WTC11 (cell line): ENCODE measurements around the gene ZNF189. TPM values are rescaled to one million over a fixed set of nuclear protein-coding genes. Genes with fewer than 3 reads are reported as not detected.

Experiments
- ATAC-seq: fragments of 200-7000 bp; cut with Tn5 transposase; 2 replicates; pipeline ENCODE4 v1.10.0; 2021; ENCODE audit warnings: mild to moderate bottlenecking, moderate library complexity
- CTCF ChIA-PET: fragments of 300-600 bp; sonication (Branson Sonifier 250); formaldehyde crosslinking; loops from one replicate; lab custom pipeline; 2021; ENCODE audit warnings: antibody characterized with exemption; lab: Charles Lee
- POLR2A ChIA-PET: fragments of 350-600 bp; sonication (Branson Sonifier 250); formaldehyde crosslinking; loops from one replicate; lab custom pipeline; 2021; ENCODE audit warnings: antibody characterized with exemption; lab: Charles Lee
- DNase-seq: peaks from one replicate; pipeline ENCODE4 v3.0.0; 2021; ENCODE audit warnings: low spot score
- H3K27ac Mint-ChIP-seq: 2 replicates; pipeline ENCODE4 v1.8.0; 2021; ENCODE audit warnings: mixed read lengths
- H3K27me3 Mint-ChIP-seq: 2 replicates; pipeline ENCODE4 v1.8.0; 2021; ENCODE audit warnings: low read depth, mild to moderate bottlenecking, moderate library complexity, mixed read lengths
- H3K36me3 Mint-ChIP-seq: 2 replicates; pipeline ENCODE4 v1.8.0; 2021; ENCODE audit warnings: mixed read lengths
- H3K4me1 Mint-ChIP-seq: 2 replicates; pipeline ENCODE4 v1.8.0; 2022; ENCODE audit warnings: mixed read lengths
- H3K4me3 Mint-ChIP-seq: 2 replicates; pipeline ENCODE4 v1.8.0; 2021; ENCODE audit warnings: mild to moderate bottlenecking, moderate library complexity, mixed read lengths
- H3K9me3 Mint-ChIP-seq: 2 replicates; pipeline ENCODE4 v1.8.0; 2021; ENCODE audit warnings: mixed read lengths
- ARID4B ChIP-seq: sonication (generic); formaldehyde crosslinking; IDR thresholded peaks from 2 replicates; pipeline ENCODE4 v1.8.0; 2023; ENCODE audit warnings: missing genetic modification reagents, mild to moderate bottlenecking, borderline replicate concordance
- CBFB ChIP-seq: sonication (generic); formaldehyde crosslinking; IDR thresholded peaks from 2 replicates; pipeline ENCODE4 v1.8.1; 2022; ENCODE audit warnings: mild to moderate bottlenecking, low read depth, missing genetic modification reagents
- CDX4 ChIP-seq: fragments of 250-450 bp; sonication (Bioruptor Pico); IDR thresholded peaks from 2 replicates; pipeline ENCODE4 v1.9.0; 2021; ENCODE audit warnings: moderate library complexity, mild to moderate bottlenecking, inconsistent platforms, borderline replicate concordance
- FOXK1 ChIP-seq: sonication (generic); formaldehyde crosslinking; IDR thresholded peaks from 2 replicates; pipeline ENCODE4 v1.8.0; 2022; ENCODE audit warnings: mild to moderate bottlenecking, moderate library complexity, missing genetic modification reagents
- MAX ChIP-seq: sonication (generic); formaldehyde crosslinking; IDR thresholded peaks from 2 replicates; pipeline ENCODE4 v1.8.0; 2022; ENCODE audit warnings: mild to moderate bottlenecking, missing genetic modification reagents
- NR1H2 ChIP-seq: sonication (generic); formaldehyde crosslinking; IDR thresholded peaks from 2 replicates; pipeline ENCODE4 v1.9.0; 2021; ENCODE audit warnings: mild to moderate bottlenecking, moderate library complexity, missing genetic modification reagents
- OVOL2 ChIP-seq: fragments of 250-450 bp; sonication (Bioruptor Pico); IDR thresholded peaks from 2 replicates; pipeline ENCODE4 v1.9.0; 2021; ENCODE audit warnings: mild to moderate bottlenecking, borderline replicate concordance
- RORB ChIP-seq: fragments of 250-450 bp; sonication (Bioruptor Pico); IDR thresholded peaks from 2 replicates; pipeline ENCODE4 v1.9.0; 2021; ENCODE audit warnings: mild to moderate bottlenecking
- SMAD3 ChIP-seq: sonication (generic); formaldehyde crosslinking; IDR thresholded peaks from 2 replicates; pipeline ENCODE4 v1.8.0; 2022; ENCODE audit warnings: missing genetic modification reagents, mild to moderate bottlenecking, borderline replicate concordance
- SP1 ChIP-seq: sonication (generic); formaldehyde crosslinking; conservative IDR thresholded peaks from 2 replicates; pipeline ENCODE4 v1.8.1; 2022; ENCODE audit warnings: missing genetic modification reagents
- TEAD4 ChIP-seq: sonication (generic); formaldehyde crosslinking; IDR thresholded peaks from 2 replicates; pipeline ENCODE4 v1.8.0; 2022; ENCODE audit warnings: mild to moderate bottlenecking, missing genetic modification reagents
- TP53 ChIP-seq: sonication (generic); formaldehyde crosslinking; IDR thresholded peaks from 2 replicates; pipeline ENCODE4 v1.8.1; 2023; ENCODE audit warnings: mild to moderate bottlenecking, missing genetic modification reagents
- USF1 ChIP-seq: sonication (generic); formaldehyde crosslinking; IDR thresholded peaks from 2 replicates; pipeline ENCODE4 v1.8.0; 2022; ENCODE audit warnings: mild to moderate bottlenecking, missing genetic modification reagents
- ZMAT4 ChIP-seq: fragments of 250-450 bp; sonication (Bioruptor Pico); IDR thresholded peaks from 2 replicates; pipeline ENCODE4 v1.9.0; 2021; ENCODE audit warnings: mild to moderate bottlenecking
- ZNF138 ChIP-seq: sonication (generic); formaldehyde crosslinking; conservative IDR thresholded peaks from 2 replicates; pipeline ENCODE4 v1.8.1; 2022; ENCODE audit warnings: mild to moderate bottlenecking, moderate library complexity, missing genetic modification reagents
- ZNF263 ChIP-seq: sonication (generic); formaldehyde crosslinking; IDR thresholded peaks from 2 replicates; pipeline ENCODE4 v1.8.1; 2022; ENCODE audit warnings: low read depth, mild to moderate bottlenecking, moderate library complexity, missing genetic modification reagents
- ZNF281 ChIP-seq: sonication (generic); formaldehyde crosslinking; IDR thresholded peaks from 2 replicates; pipeline ENCODE4 v1.8.0; 2023; ENCODE audit warnings: mild to moderate bottlenecking, missing genetic modification reagents
- ZNF425 ChIP-seq: fragments of 250-450 bp; sonication (Bioruptor Pico); conservative IDR thresholded peaks from 2 replicates; pipeline ENCODE4 v1.9.0; 2021; ENCODE audit warnings: mild to moderate bottlenecking
- total RNA-seq: library from RNA; stranded (reverse); gene quantifications from 3 replicates; pipeline ENCODE4 v1.2.3, GENCODE V29; 2021

The ZNF189 gene
- total RNA-seq, 1 experiment from 2014 or later, result 10.3 TPM

GRCh38 chr9:101450931-101451330 lies 52.3 kb downstream of the ZNF189 start:
- ChIA-PET POLR2A (no interaction called here), CTCF (interaction anchor here (1.1 kb wide), 1 partner anchor 8 kb away, joined by 3 read pairs; no protein-coding TSS in a partner anchor)
- H3K27ac Mint-ChIP-seq, result no peak overlapping the region
- DNase-seq, result no peak
- no peak for TF ChIP-seq OVOL2 (CRISPR knock-in tag)
- H3K4me3 Mint-ChIP-seq, result no peak overlapping the region
- H3K4me1 Mint-ChIP-seq, result peaks cover 15% of the 10 kb centered on the region
- H3K36me3 Mint-ChIP-seq, result peaks cover 22% of the 10 kb centered on the region
- H3K27me3 Mint-ChIP-seq, result no peaks in the 10 kb centered on the region; the same call in none of the 2 replicates
- H3K9me3 Mint-ChIP-seq, result peaks cover 31% of the 10 kb centered on the region
- no peak for ATAC-seq

GRCh38 chr9:101451498-101451897 lies 52.8 kb downstream of the ZNF189 start:
- no peak overlapping the region for H3K27ac Mint-ChIP-seq
- TF ChIP-seq RORB (CRISPR knock-in tag) (no peak), ZMAT4 (CRISPR knock-in tag) (no peak), SMAD3 (no peak), ARID4B (CRISPR knock-in tag) (no peak), ZNF425 (CRISPR knock-in tag) (no peak), USF1 (no peak), FOXK1 (CRISPR knock-in tag) (no peak), TP53 (CRISPR knock-in tag) (no peak), ZNF138 (CRISPR knock-in tag) (no peak)
- TF ChIP-seq, all 79 proteins: peak for 0
- Mint-ChIP-seq H3K4me3 (no peak overlapping the region), H3K4me1 (peaks cover 19% of the 10 kb centered on the region), H3K27me3 (no peaks in the 10 kb centered on the region; the same call in none of the 2 replicates), H3K9me3 (peaks cover 31% of the 10 kb centered on the region), H3K36me3 (peaks cover 22% of the 10 kb centered on the region)
- ChIA-PET CTCF (interaction anchor here (1.1 kb wide), 1 partner anchor 8 kb away, joined by 3 read pairs; no protein-coding TSS in a partner anchor), POLR2A (no interaction called here)
- DNase-seq, result no peak
- ATAC-seq, result no peak

- Mint-ChIP-seq H3K4me1 (peaks cover 32% of the 10 kb centered on the region), H3K9me3 (peaks cover 31% of the 10 kb centered on the region), H3K36me3 (peaks cover 22% of the 10 kb centered on the region), H3K27me3 (no peaks in the 10 kb centered on the region; the same call in 1 of the 2 replicates), H3K27ac (no peak overlapping the region), H3K4me3 (no peak overlapping the region)
- ChIA-PET POLR2A (no interaction called here), CTCF (no interaction called here)
- no peak for DNase-seq
- no peak for ATAC-seq
- TF ChIP-seq MAX (CRISPR knock-in tag), result no peak
- TF ChIP-seq CDX4 (CRISPR knock-in tag), result no peak
- no peak for TF ChIP-seq TEAD4
- TF ChIP-seq SP1, result no peak
- no peak for TF ChIP-seq NR1H2
- TF ChIP-seq ZMAT4 (CRISPR knock-in tag), result no peak
- TF ChIP-seq ZNF281 (CRISPR knock-in tag), result no peak
- no peak for TF ChIP-seq ZNF263
- TF ChIP-seq CBFB, result no peak
Measured at GRCh38 chr9:101453776-101454570, 55.3 kb downstream of the ZNF189 start.
